ENCODE measurements around the gene SPC25. TPM values are rescaled to one million over a fixed set of nuclear protein-coding genes. Genes with fewer than 3 reads are reported as not detected.

The SPC25 gene
- total and polyA plus RNA-seq, 4 experiments from 2014 or later, result 0.33 TPM; not detected in 3

GRCh38 chr2:168901003-168901402, 10.8 kb upstream of the SPC25 start, which contains the start of gene G6PC2:
Gene G6PC2 (plus strand): TSS chr2:168901291. CDS start chr2:168901332, 41 bp downstream.
- no peak for DNase-seq
- H3K27ac ChIP-seq (ENCODE audit: low read depth, low read length), result no peak within 1 kb of the TSS
- H3K27me3 Mint-ChIP-seq, result peaks cover 8 to 17% of the 10 kb centered on the region in 2 donors
- ChIA-PET POLR2A (ENCODE audit: partially characterized antibody) (no interaction called here), CTCF (ENCODE audit: partially characterized antibody) (no interaction called here)
- H3K36me3 Mint-ChIP-seq, result no peaks in the 10 kb centered on the region
- no peak within 1 kb of the TSS for H3K4me3 ChIP-seq (ENCODE audit: low read length in 2 of 2)
- H3K9me3 ChIP-seq (ENCODE audit: control insufficient read depth in 1 of 2, low read length in 2 of 2), result no peaks in the 10 kb centered on the region
- H3K36me3 ChIP-seq (ENCODE audit: insufficient read depth, low read length), result no peaks in the 10 kb centered on the region
- intact Hi-C loops (cut with micrococcal nuclease), result no loop called here
- H3K27me3 ChIP-seq (ENCODE audit: insufficient read depth, low read length), result no peaks in the 10 kb centered on the region
- H3K4me3 Mint-ChIP-seq, result no peak within 1 kb of the TSS
- no peaks in the 10 kb centered on the region for H3K9me3 Mint-ChIP-seq
- H3K4me1 ChIP-seq (ENCODE audit: insufficient read depth, low read length), result no peaks in the 10 kb centered on the region
- H3K27ac Mint-ChIP-seq, result no peak within 1 kb of the TSS
- H3K4me1 Mint-ChIP-seq, result no peaks in the 10 kb centered on the region

GRCh38 chr2:168897449-168897848, 7.2 kb upstream of the SPC25 start:
- H3K27me3 Mint-ChIP-seq, result peaks cover 3 to 5% of the 10 kb centered on the region in 2 donors
- DNase-seq, result no peak
- no peak overlapping the region for H3K27ac Mint-ChIP-seq
- no peak overlapping the region for H3K27ac ChIP-seq (ENCODE audit: low read depth, low read length)
- no peaks in the 10 kb centered on the region for H3K36me3 ChIP-seq (ENCODE audit: insufficient read depth, low read length)
- intact Hi-C loops (cut with micrococcal nuclease), result loop anchor here (10.0 kb wide), 1 partner anchor 653 kb away; the partner anchor contains the start of gene STK39
- H3K4me3 ChIP-seq (ENCODE audit: low read length in 2 of 2), result no peak overlapping the region
- no peaks in the 10 kb centered on the region for H3K36me3 Mint-ChIP-seq
- no peaks in the 10 kb centered on the region for H3K9me3 ChIP-seq (ENCODE audit: control insufficient read depth in 1 of 2, low read length in 2 of 2)
- no peaks in the 10 kb centered on the region for H3K27me3 ChIP-seq (ENCODE audit: insufficient read depth, low read length)
- CTCF ChIA-PET (ENCODE audit: partially characterized antibody), result no interaction called here
- no peaks in the 10 kb centered on the region for H3K9me3 Mint-ChIP-seq
- H3K4me1 ChIP-seq (ENCODE audit: insufficient read depth, low read length), result no peaks in the 10 kb centered on the region
- POLR2A ChIA-PET (ENCODE audit: partially characterized antibody), result no interaction called here
- H3K4me1 Mint-ChIP-seq, result no peaks in the 10 kb centered on the region
- no peak overlapping the region for H3K4me3 Mint-ChIP-seq

GRCh38 chr2:168896783-168897182, 6.6 kb upstream of the SPC25 start:
- ChIA-PET CTCF (ENCODE audit: partially characterized antibody) (interaction anchor here (1.2 kb wide), 1 partner anchor 550 kb away, joined by 3 read pairs; no protein-coding TSS in a partner anchor), POLR2A (ENCODE audit: partially characterized antibody) (no interaction called here)
- intact Hi-C loops (cut with micrococcal nuclease), result loop anchor here (10.0 kb wide), 1 partner anchor 652 kb away; the partner anchor contains the start of gene STK39
- no peaks in the 10 kb centered on the region for H3K36me3 ChIP-seq (ENCODE audit: insufficient read depth, low read length)
- H3K27ac Mint-ChIP-seq, result no peak overlapping the region
- no peaks in the 10 kb centered on the region for H3K27me3 ChIP-seq (ENCODE audit: insufficient read depth, low read length)
- H3K4me1 Mint-ChIP-seq, result no peaks in the 10 kb centered on the region
- no peak for DNase-seq
- H3K9me3 Mint-ChIP-seq, result no peaks in the 10 kb centered on the region
- H3K4me3 Mint-ChIP-seq, result no peak overlapping the region
- H3K36me3 Mint-ChIP-seq, result no peaks in the 10 kb centered on the region
- no peaks in the 10 kb centered on the region for H3K9me3 ChIP-seq (ENCODE audit: control insufficient read depth in 1 of 2, low read length in 2 of 2)
- H3K27me3 Mint-ChIP-seq, result peaks cover 2 to 5% of the 10 kb centered on the region in 2 donors
- no peak overlapping the region for H3K27ac ChIP-seq (ENCODE audit: low read depth, low read length)
- H3K4me3 ChIP-seq (ENCODE audit: low read length in 2 of 2), result no peak overlapping the region
- H3K4me1 ChIP-seq (ENCODE audit: insufficient read depth, low read length), result no peaks in the 10 kb centered on the region

GRCh38 chr2:168895771-168896170, 5.5 kb upstream of the SPC25 start:
- ChIA-PET CTCF (ENCODE audit: partially characterized antibody) (interaction anchor here (1.2 kb wide), 1 partner anchor 549 kb away, joined by 3 read pairs; no protein-coding TSS in a partner anchor), POLR2A (ENCODE audit: partially characterized antibody) (no interaction called here)
- Mint-ChIP-seq H3K27ac (no peak overlapping the region), H3K27me3 (peaks cover 2 to 5% of the 10 kb centered on the region in 2 donors), H3K4me3 (no peak overlapping the region), H3K36me3 (no peaks in the 10 kb centered on the region), H3K9me3 (no peaks in the 10 kb centered on the region), H3K4me1 (peaks cover 0 to 1% (median under 1%) of the 10 kb centered on the region in 4 donors)
- H3K9me3 ChIP-seq (ENCODE audit: control insufficient read depth in 1 of 2, low read length in 2 of 2), result no peaks in the 10 kb centered on the region
- H3K36me3 ChIP-seq (ENCODE audit: insufficient read depth, low read length), result no peaks in the 10 kb centered on the region
- peaks cover 2% of the 10 kb centered on the region for H3K4me1 ChIP-seq (ENCODE audit: insufficient read depth, low read length)
- intact Hi-C loops (cut with micrococcal nuclease), result loop anchor here (10.0 kb wide), 1 partner anchor 651 kb away; the partner anchor contains the start of gene STK39
- H3K27ac ChIP-seq (ENCODE audit: low read depth, low read length), result no peak overlapping the region
- H3K27me3 ChIP-seq (ENCODE audit: insufficient read depth, low read length), result no peaks in the 10 kb centered on the region
- H3K4me3 ChIP-seq (ENCODE audit: low read length in 2 of 2), result no peak overlapping the region
- DNase-seq, result no peak

- Histone ChIP-seq H3K4me1 (ENCODE audit: insufficient read depth, low read length) (peaks cover 6% of the 10 kb centered on the region), H3K9me3 (ENCODE audit: control insufficient read depth in 1 of 2, low read length in 2 of 2) (no peaks in the 10 kb centered on the region), H3K36me3 (ENCODE audit: insufficient read depth, low read length) (no peaks in the 10 kb centered on the region), H3K27ac (ENCODE audit: low read depth, low read length) (no peak overlapping the region), H3K27me3 (ENCODE audit: insufficient read depth, low read length) (no peaks in the 10 kb centered on the region), H3K4me3 (ENCODE audit: low read length in 2 of 2) (no peak overlapping the region)
- no peaks in the 10 kb centered on the region for H3K9me3 Mint-ChIP-seq
- CTCF ChIA-PET (ENCODE audit: partially characterized antibody), result interaction anchor here (1.2 kb wide), 1 partner anchor 558 kb away, joined by 3 read pairs; no protein-coding TSS in a partner anchor
- POLR2A ChIA-PET (ENCODE audit: partially characterized antibody), result no interaction called here
- peaks cover 2 to 4% of the 10 kb centered on the region in 2 donors for H3K27me3 Mint-ChIP-seq
- H3K36me3 Mint-ChIP-seq, result peaks cover 0 to 2% of the 10 kb centered on the region in 2 donors
- H3K4me3 Mint-ChIP-seq, result no peak overlapping the region
- no peak for DNase-seq
- intact Hi-C loops (cut with micrococcal nuclease), result loop anchor here (5.0 to 10.0 kb wide), 2 partner anchors 213 to 650 kb away; partner anchors contain the start of gene STK39
- peaks cover 5 to 12% (median 10%) of the 10 kb centered on the region in 4 donors for H3K4me1 Mint-ChIP-seq
- H3K27ac Mint-ChIP-seq, result no peak overlapping the region
These were observed 4.5 kb upstream of the SPC25 start for GRCh38 chr2:168894720-168895119.

- Mint-ChIP-seq H3K4me3 (no peak overlapping the region), H3K36me3 (peaks cover 0 to 2% of the 10 kb centered on the region in 2 donors), H3K27ac (no peak overlapping the region), H3K9me3 (no peaks in the 10 kb centered on the region), H3K4me1 (peaks cover 5 to 12% (median 10%) of the 10 kb centered on the region in 4 donors), H3K27me3 (peaks cover 2 to 4% of the 10 kb centered on the region in 2 donors)
- no peaks in the 10 kb centered on the region for H3K9me3 ChIP-seq (ENCODE audit: control insufficient read depth in 1 of 2, low read length in 2 of 2)
- no peak for DNase-seq
- H3K27ac ChIP-seq (ENCODE audit: low read depth, low read length), result no peak overlapping the region
- H3K4me1 ChIP-seq (ENCODE audit: insufficient read depth, low read length), result peaks cover 6% of the 10 kb centered on the region
- H3K27me3 ChIP-seq (ENCODE audit: insufficient read depth, low read length), result no peaks in the 10 kb centered on the region
- intact Hi-C loops (cut with micrococcal nuclease), result loop anchor here (5.0 to 10.0 kb wide), 2 partner anchors 213 to 649 kb away; partner anchors contain the start of gene STK39
- ChIA-PET POLR2A (ENCODE audit: partially characterized antibody) (no interaction called here), CTCF (ENCODE audit: partially characterized antibody) (interaction anchor here (1.2 kb wide), 1 partner anchor 557 kb away, joined by 3 read pairs; no protein-coding TSS in a partner anchor)
- no peaks in the 10 kb centered on the region for H3K36me3 ChIP-seq (ENCODE audit: insufficient read depth, low read length)
- no peak overlapping the region for H3K4me3 ChIP-seq (ENCODE audit: low read length in 2 of 2)
These were observed 3.9 kb upstream of the SPC25 start for GRCh38 chr2:168894101-168894500.

GRCh38 chr2:168892327-168892726, 2.1 kb upstream of the SPC25 start:
- Histone ChIP-seq H3K27me3 (ENCODE audit: insufficient read depth, low read length) (no peaks in the 10 kb centered on the region), H3K4me3 (ENCODE audit: low read length in 2 of 2) (no peak overlapping the region), H3K9me3 (ENCODE audit: control insufficient read depth in 1 of 2, low read length in 2 of 2) (no peaks in the 10 kb centered on the region), H3K4me1 (ENCODE audit: insufficient read depth, low read length) (peaks cover 6% of the 10 kb centered on the region), H3K27ac (ENCODE audit: low read depth, low read length) (no peak overlapping the region), H3K36me3 (ENCODE audit: insufficient read depth, low read length) (no peaks in the 10 kb centered on the region)
- Mint-ChIP-seq H3K4me1 (peaks cover 5 to 12% (median 10%) of the 10 kb centered on the region in 4 donors), H3K27ac (no peak overlapping the region), H3K27me3 (peaks cover 2 to 4% of the 10 kb centered on the region in 2 donors), H3K4me3 (no peak overlapping the region), H3K36me3 (peaks cover 0 to 2% of the 10 kb centered on the region in 2 donors), H3K9me3 (no peaks in the 10 kb centered on the region)
- intact Hi-C loops (cut with micrococcal nuclease), result loop anchor here (5.0 to 10.0 kb wide), 2 partner anchors 215 to 648 kb away; partner anchors contain the start of gene STK39
- no peak for DNase-seq
- CTCF ChIA-PET (ENCODE audit: partially characterized antibody), result interaction anchor here (1.4 kb wide), 1 partner anchor 545 kb away, joined by 3 read pairs; no protein-coding TSS in a partner anchor
- POLR2A ChIA-PET (ENCODE audit: partially characterized antibody), result no interaction called here
